Brain microvascular endothelial cell (primary cell): ENCODE results near the gene POP4.

Experiments
- DNase-seq: peaks from one replicate; pipeline ENCODE4 v3.0.0-alpha.2; 2020
- H3K27ac ChIP-seq: fragments of 250-450 bp; sonication (Bioruptor Pico); 2 replicates; pipeline ENCODE4 v1.5.1; 2020; ENCODE audit warnings: mild to moderate bottlenecking, moderate library complexity
- H3K27me3 ChIP-seq: fragments of 250-450 bp; sonication (Bioruptor Pico); replicated peaks from 2 replicates; pipeline ENCODE4 v1.5.1; 2020; ENCODE audit warnings: mild to moderate bottlenecking
- H3K36me3 ChIP-seq: fragments of 250-450 bp; sonication (Bioruptor Pico); replicated peaks from 2 replicates; pipeline ENCODE4 v1.5.1; 2020; ENCODE audit warnings: mild to moderate bottlenecking
- H3K4me3 ChIP-seq: 2 replicates; pipeline ENCODE4 v1.5.1; 2011; ENCODE audit warnings: low read depth, mild to moderate bottlenecking, control low read depth, low read length, moderate library complexity
- in situ Hi-C: cut with HindIII; loops from 2 replicates; pipeline ENCODE4 v1.10.0; 2017; ENCODE audit warnings: low sequenced_read_pairs, low pct_ligation_motif_present
- TF ChIP-seq, protein P1 (sequence below): IDR thresholded peaks from 2 replicates; pipeline ENCODE4 v1.5.1; 2011; ENCODE audit warnings: low read depth, mild to moderate bottlenecking, moderate library complexity, low read length, control low read depth, inconsistent platforms; ENCODE audit errors: missing control alignments

The POP4 gene

DNA sequence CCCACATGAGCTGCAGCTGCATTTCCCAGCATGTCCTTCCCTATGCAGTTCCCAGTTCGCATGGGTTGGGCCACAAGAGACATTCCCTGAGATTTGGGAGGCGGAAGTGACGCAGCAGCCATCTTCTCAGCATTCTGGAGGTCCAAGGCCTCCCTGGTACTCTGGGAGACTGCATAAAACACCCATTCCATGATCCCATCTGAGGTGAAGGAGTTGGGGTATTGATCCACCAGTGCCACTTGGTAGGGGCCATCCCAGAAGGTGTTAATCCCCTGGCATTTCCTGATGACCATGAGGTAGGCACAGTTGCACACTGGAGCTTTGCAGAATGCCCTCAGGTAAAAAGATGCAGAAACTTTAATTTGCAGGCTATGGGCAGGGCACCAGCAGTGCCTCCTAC is 25.4 kb downstream of the POP4 start:
- no peak for DNase-seq
- in situ Hi-C loops, result no loop called here
- Histone ChIP-seq H3K4me3 (no peak overlapping the region), H3K36me3 (no peaks in the 10 kb centered on the region), H3K27me3 (no peaks in the 10 kb centered on the region), H3K27ac (no peak overlapping the region)
- TF ChIP-seq, protein P1, sequence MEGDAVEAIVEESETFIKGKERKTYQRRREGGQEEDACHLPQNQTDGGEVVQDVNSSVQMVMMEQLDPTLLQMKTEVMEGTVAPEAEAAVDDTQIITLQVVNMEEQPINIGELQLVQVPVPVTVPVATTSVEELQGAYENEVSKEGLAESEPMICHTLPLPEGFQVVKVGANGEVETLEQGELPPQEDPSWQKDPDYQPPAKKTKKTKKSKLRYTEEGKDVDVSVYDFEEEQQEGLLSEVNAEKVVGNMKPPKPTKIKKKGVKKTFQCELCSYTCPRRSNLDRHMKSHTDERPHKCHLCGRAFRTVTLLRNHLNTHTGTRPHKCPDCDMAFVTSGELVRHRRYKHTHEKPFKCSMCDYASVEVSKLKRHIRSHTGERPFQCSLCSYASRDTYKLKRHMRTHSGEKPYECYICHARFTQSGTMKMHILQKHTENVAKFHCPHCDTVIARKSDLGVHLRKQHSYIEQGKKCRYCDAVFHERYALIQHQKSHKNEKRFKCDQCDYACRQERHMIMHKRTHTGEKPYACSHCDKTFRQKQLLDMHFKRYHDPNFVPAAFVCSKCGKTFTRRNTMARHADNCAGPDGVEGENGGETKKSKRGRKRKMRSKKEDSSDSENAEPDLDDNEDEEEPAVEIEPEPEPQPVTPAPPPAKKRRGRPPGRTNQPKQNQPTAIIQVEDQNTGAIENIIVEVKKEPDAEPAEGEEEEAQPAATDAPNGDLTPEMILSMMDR, result no peak

- no peak for DNase-seq
- H3K27me3 ChIP-seq, result no peaks in the 10 kb centered on the region
- H3K4me3 ChIP-seq, result no peak overlapping the region
- in situ Hi-C loops, result no loop called here
- H3K36me3 ChIP-seq, result no peaks in the 10 kb centered on the region
- TF ChIP-seq, protein P1, result no peak
- H3K27ac ChIP-seq, result no peak overlapping the region
These were observed 27.9 kb downstream of the POP4 start for GRCh38 chr19:29634002-29634401.

DNA sequence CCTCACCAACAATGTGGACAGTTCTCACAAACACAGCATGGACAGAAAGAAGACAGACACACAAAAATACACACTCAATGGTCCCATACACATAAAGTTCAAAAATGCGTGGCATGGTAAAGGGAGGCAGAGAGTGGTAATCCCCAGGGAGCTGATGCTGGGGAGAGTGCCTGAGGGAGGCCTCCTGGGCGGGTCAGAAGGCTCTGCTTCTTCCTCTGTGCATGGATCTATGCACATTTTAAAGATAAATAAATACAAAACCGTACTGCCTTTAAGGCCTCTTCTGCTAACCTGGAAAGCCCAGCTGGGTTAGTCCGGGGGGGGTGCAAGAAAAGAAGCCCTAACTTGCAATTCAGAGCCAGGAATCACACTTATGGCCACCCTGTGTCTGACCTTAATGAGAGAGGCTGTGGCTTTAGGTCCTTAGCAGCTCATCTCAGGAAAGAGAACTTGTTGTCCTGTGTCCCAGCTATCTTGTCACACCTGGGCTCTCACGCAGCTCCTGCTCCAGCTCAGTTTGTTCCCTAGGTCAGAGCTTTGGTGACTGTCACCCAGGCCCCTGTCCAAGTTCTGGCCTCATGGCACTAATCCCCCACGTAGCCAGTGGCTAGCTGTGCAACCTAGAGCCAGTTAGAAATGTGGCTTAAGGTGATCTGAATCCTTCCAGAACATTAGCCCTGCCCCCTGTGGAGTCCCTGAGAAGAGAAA is 28.5 kb downstream of the POP4 start:
- in situ Hi-C loops, result no loop called here
- DNase-seq, result no peak
- Histone ChIP-seq H3K4me3 (no peak overlapping the region), H3K36me3 (no peaks in the 10 kb centered on the region), H3K27me3 (no peaks in the 10 kb centered on the region), H3K27ac (no peak overlapping the region)
- TF ChIP-seq, protein P1, result no peak

DNA sequence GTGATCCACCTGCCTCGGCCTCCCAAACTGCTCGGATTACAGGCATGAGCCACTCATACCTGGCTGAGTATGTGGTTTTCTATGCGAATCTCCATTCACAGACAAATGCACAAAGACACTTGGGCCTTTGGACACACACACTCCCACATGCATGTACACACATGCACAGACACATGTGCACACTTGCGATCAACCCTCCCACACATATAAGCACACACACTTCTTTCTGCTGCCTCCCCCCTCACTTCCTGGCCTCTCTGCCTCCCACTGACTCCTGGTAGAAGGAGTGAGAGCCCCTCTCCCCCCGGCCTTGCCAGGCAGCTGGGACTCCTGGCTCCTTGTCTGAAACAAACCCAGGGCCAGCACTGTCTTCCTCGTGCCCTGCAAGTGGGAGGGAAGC is 29.9 kb downstream of the POP4 start:
- Histone ChIP-seq H3K36me3 (no peaks in the 10 kb centered on the region), H3K4me3 (no peak overlapping the region), H3K27me3 (no peaks in the 10 kb centered on the region), H3K27ac (no peak overlapping the region)
- TF ChIP-seq, protein P1, result no peak
- DNase-seq, result no peak
- in situ Hi-C loops, result no loop called here

DNA sequence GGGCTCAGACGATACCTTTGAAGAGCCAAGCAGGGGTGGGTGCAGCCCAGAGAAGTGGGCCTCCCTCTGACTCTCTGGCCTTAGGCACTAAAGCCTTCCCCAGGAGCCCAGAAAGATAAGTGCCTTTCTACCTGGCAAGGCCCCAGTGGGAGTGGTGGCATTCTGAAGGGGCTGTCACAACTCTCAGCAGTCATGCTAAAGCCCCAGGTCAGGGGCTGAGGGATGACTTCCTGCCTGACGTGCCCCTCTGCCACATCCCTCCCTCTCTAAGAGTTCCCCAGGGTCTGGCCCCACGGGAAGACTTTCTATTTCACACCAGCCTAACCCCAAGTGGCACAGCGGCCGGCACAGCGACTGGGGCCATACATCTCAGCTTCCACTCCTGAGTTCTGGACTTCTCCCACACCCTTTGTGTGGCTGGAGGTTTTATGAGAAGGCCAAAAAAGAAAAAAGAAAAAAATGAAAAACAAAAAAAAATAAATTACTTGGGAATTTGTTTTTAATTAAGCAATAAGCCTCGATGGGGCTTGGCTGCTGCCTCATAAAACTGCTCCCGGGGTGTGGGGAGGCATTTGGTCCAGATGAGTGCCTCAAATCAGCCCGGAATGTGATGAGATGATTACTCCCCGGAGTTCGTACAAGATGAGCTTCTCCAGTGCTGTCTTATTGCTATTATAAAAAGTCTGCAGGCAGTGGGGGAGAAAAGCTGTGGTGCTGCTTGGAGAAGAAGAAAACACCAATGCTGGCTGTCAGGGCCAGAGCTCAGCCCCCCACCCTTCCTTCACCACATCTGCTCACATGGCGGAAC is 30.7 kb downstream of the POP4 start:
- no peaks in the 10 kb centered on the region for H3K36me3 ChIP-seq
- in situ Hi-C loops, result no loop called here
- H3K27ac ChIP-seq, result no peak overlapping the region
- peaks cover under 1% of the 10 kb centered on the region for H3K27me3 ChIP-seq
- H3K4me3 ChIP-seq, result no peak overlapping the region
- TF ChIP-seq, protein P1, result no peak
- no peak for DNase-seq
